Fibroblast of the aortic adventitia (primary cell): Measurements from ENCODE around the gene NRG3. TPM values are rescaled to one million over a fixed set of nuclear protein-coding genes. Genes with fewer than 3 reads are reported as not detected.
"Not testable (repeated sequence)": the region's sequence is repeated elsewhere in the genome, so short reads cannot be mapped to it uniquely, and the experiment has no call there.

ENCODE experiments used
- DNase-seq: peaks from one replicate; pipeline ENCODE4 v3.0.0-alpha.2; 2010; ENCODE audit warnings: low read depth
- H3K4me3 ChIP-seq: 2 replicates; pipeline ENCODE4 v1.5.1; 2011; ENCODE audit warnings: low read depth, mild to moderate bottlenecking, control low read depth, low read length, moderate library complexity
- total RNA-seq: library from RNA; depleted of rRNA; stranded (reverse); fragments of >200 nt; gene quantifications from 2 replicates; pipeline ENCODE4 v1.2.3, GENCODE V29; 2012; ENCODE audit warnings: low replicate concordance
- TF ChIP-seq, protein P1 (sequence below): IDR thresholded peaks from 2 replicates; pipeline ENCODE4 v1.5.1; 2011; ENCODE audit warnings: mild to moderate bottlenecking, low read length, control low read depth, inconsistent platforms; ENCODE audit not compliant: insufficient read depth

Gene NRG3
- total RNA-seq, 1 donor, result not detected

DNA sequence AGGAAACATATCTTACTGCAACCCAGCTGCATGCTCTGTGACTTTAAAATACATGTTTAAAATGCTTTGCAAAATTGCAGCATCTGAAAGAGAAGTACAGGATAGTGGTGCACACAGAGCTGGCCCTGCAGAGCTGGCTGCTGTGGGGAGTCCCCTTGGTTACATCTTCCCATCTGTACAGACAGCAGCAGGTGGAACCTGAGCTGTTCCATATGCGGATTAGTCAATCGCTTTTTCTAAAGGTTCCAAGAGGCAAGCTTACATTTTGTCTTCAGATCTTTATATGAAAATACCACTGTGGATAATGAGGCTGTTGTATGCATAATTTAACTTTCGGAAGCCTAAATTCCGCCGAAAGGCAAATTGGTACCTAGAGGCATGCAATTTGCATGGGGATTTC is 444.1 kb downstream of the NRG3 start:
- TF ChIP-seq, protein P1, sequence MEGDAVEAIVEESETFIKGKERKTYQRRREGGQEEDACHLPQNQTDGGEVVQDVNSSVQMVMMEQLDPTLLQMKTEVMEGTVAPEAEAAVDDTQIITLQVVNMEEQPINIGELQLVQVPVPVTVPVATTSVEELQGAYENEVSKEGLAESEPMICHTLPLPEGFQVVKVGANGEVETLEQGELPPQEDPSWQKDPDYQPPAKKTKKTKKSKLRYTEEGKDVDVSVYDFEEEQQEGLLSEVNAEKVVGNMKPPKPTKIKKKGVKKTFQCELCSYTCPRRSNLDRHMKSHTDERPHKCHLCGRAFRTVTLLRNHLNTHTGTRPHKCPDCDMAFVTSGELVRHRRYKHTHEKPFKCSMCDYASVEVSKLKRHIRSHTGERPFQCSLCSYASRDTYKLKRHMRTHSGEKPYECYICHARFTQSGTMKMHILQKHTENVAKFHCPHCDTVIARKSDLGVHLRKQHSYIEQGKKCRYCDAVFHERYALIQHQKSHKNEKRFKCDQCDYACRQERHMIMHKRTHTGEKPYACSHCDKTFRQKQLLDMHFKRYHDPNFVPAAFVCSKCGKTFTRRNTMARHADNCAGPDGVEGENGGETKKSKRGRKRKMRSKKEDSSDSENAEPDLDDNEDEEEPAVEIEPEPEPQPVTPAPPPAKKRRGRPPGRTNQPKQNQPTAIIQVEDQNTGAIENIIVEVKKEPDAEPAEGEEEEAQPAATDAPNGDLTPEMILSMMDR, result no peak
- DNase-seq, result no peak
- no peak overlapping the region for H3K4me3 ChIP-seq

DNA sequence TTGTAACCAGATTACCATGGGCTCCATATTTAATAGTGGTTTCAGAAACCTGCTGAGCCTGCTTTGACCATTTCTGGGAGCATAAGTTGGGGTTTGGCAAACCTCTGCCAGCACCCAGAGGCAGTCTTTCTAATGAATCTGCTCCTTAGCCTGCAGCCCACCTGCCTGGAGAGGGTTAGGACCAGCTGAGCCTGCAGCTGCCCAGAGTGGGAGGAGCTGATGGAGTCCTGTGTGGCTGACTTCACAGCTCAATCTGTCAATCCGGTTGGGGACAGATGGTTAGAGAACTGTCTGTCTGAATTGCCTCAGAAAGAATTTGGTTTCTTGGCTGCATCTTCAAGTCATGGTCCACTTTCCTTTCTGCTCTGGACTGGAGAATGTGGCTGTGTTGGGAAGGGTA is 444.6 kb downstream of the NRG3 start:
- no peak overlapping the region for H3K4me3 ChIP-seq
- DNase-seq, result no peak
- TF ChIP-seq, protein P1, result no peak

DNA sequence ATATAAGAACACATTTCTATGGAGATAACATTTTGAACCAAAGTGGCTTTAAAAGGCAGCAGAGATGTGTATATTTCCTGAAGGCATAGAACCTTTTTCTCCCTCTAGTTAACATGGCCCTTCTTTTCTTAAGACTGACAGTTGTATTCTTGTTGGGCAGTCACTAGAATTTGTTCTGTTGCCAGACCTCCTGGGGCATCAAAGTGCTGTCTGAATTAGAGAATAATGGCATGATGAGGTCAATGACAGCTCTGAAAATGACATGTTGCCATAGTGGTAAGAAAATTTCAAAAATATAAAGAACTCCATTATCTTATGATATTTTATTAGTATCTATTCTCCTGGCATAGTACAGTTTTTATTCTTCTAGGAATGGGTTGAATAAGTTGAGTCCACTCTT is 446.7 kb downstream of the NRG3 start:
- TF ChIP-seq, protein P1, result no peak
- no peak for DNase-seq
- no peak overlapping the region for H3K4me3 ChIP-seq

DNA sequence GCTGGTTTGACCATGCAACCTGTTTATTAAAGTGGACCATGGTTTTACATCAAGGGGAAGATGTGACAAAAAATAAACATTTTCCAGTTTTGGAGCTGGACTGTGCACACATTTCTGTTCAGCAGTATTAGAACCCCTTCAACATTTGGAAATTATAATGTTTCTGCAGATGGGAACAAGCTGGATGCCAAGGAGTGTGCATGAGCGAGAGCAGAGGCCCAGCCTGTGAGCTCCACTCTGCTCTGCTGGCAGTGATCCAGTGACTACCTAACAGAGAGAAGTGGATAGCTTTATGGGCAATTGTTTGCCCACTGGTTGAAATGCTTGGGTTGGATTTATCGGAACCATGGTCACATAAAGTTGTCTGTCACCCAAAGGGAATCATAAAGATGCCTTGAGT is 456.7 kb downstream of the NRG3 start:
- DNase-seq, result no peak
- no peak overlapping the region for H3K4me3 ChIP-seq
- TF ChIP-seq, protein P1, result no peak

DNA sequence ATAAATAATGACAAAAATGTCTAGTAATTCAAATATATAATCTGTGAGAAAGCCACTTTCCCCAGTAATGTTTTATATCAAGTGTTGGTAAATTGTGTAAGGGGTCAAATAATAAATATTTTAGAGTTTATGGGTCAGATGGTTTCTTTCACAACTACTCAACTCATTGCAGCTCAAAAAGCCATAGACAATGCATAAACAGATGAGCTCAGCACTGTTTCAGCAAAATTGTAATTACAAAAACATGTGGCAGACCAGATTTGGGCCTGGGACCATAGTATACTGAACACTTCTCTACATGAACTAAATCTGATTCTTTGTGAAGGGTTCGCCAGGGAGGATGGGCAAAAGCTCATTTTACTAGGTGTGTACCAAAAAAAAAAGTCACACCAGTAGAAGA is 460.8 kb downstream of the NRG3 start:
- DNase-seq, result no peak
- H3K4me3 ChIP-seq, result no peak overlapping the region
- TF ChIP-seq, protein P1, result no peak

DNA sequence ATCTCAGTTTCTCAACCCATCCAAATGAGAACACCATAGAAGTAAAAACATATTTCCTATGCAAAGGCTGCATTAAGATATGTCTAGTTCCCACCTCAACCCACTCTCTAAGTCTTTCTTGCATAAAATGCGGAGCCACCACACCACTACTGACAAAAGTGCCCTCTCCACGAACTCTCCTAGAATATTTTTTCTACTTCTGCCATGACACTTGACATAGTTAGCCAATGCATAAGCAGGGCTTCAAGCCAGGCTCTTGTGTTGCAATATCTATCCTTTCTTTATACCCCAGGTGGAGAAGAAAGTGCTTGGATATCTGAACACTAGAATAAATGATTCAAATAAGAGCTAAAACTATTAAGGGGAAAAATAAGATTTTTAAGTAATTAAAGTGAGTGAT is 465.2 kb downstream of the NRG3 start:
- DNase-seq, result no peak
- H3K4me3 ChIP-seq, result no peak overlapping the region
- TF ChIP-seq, protein P1, result no peak

DNA sequence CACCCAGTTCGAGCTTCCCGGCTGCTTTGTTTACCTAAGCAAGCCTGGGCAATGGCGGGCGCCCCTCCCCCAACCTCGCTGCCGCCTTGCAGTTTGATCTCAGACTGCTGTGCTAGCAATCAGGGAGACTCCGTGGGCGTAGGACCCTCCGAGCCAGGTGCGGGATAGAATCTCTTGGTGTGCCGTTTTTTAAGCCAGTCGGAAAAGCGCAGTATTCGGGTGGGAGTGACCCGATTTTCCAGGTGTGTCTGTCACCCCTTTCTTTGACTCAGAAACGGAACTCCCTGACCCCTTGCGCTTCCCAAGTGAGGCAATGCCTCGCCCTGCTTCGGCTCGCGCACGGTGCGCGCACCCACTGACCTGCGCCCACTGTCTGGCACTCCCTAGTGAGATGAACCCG is 474.6 kb downstream of the NRG3 start:
- not testable (repeated sequence) for DNase-seq, H3K4me3 ChIP-seq

- TF ChIP-seq, protein P1, result no peak
- no peak for DNase-seq
- no peak overlapping the region for H3K4me3 ChIP-seq
Measured at GRCh38 chr10:82353381-82353780, 478.4 kb downstream of the NRG3 start.
